Ovary (tissue), 9 donors: Measurements from ENCODE around the gene GUK1. TPM values are rescaled to one million over a fixed set of nuclear protein-coding genes. Genes with fewer than 3 reads are reported as not detected.

ENCODE experiments used
- DNase-seq, 5 donors: peaks; one replicate each; pipeline ENCODE4 v3.0.0-alpha.2; 2019 to 2020
- H3K27ac ChIP-seq, 2 donors: fragments of 200-600 bp; one replicate each; pipeline versions ENCODE4 v1.5.1 to v1.8.0; 2019 to 2022
- H3K27me3 ChIP-seq: fragments of 200-600 bp; one replicate; pipeline ENCODE4 v1.8.0; 2022
- H3K36me3 ChIP-seq: fragments of 200-600 bp; sonication (generic); one replicate; pipeline ENCODE4 v1.5.1; 2019
- H3K4me1 ChIP-seq: one replicate; pipeline ENCODE4 v1.8.1; 2013; ENCODE audit warnings: mild to moderate bottlenecking, moderate library complexity; ENCODE audit not compliant: insufficient read depth
- H3K4me3 ChIP-seq: fragments of 200-600 bp; sonication (generic); one replicate; pipeline ENCODE4 v1.5.1; 2017
- H3K9me3 ChIP-seq, 2 donors: fragments of 200-600 bp in 1 of 2; sonication (generic) in 1 of 2; one replicate each; pipeline versions ENCODE4 v1.5.1 to v1.8.1; 2013 to 2019; ENCODE audit warnings: mild to moderate bottlenecking in 1 of 2, moderate library complexity in 1 of 2
- CTCF ChIP-seq, 3 donors: fragments of 450-650 bp in 2 of 3; fragments of 200-600 bp in 1 of 3; IDR thresholded peaks; one replicate each; pipeline versions ENCODE4 v1.5.1 to v1.8.0; 2016 to 2022; ENCODE audit warnings: antibody characterized with exemption in 3 of 3, mild to moderate bottlenecking in 1 of 3
- EP300 ChIP-seq: sonication (generic); formaldehyde crosslinking; IDR thresholded peaks from one replicate; pipeline ENCODE4 v1.6.1; 2017; ENCODE audit warnings: antibody characterized with exemption
- POLR2A ChIP-seq: fragments of 450-650 bp; IDR thresholded peaks from one replicate; pipeline ENCODE4 v1.6.1; 2017; ENCODE audit warnings: antibody characterized with exemption, mild to moderate bottlenecking, moderate library complexity
- WGBS, 3 donors: extraction: QIAGEN DNeasy Blood & Tissue Kit in 1 of 3; methylation state at CpG; one replicate each; pipeline versions ENCODE4 v1.1.5 to v1.1.7; 2013 to 2017; 5-methylcytosine and 5-hydroxymethylcytosine counted together
- intact Hi-C, 4 donors: fragments of 100-400 bp; cut with DNase I; formaldehyde crosslinking; loops; one replicate each; pipeline versions ENCODE4 v1.11.0 to v1.15.1; 2022 to 2023
- polyA plus RNA-seq, 2 donors: library from polyadenylated mRNA; stranded (reverse); fragments of 200-250 nt in 1 of 2; fragments of 350-450 nt in 1 of 2; fragmentation: Illumina TruSeq in 1 of 2; extraction: RNeasy Lipid Tissue Mini Kit (QIAGEN cat#74804) in 1 of 2; gene quantifications; one replicate each; pipeline ENCODE4 v1.2.3, GENCODE V29; 2013 to 2014
- total RNA-seq, 7 donors: library from RNA; depleted of rRNA in 2 of 7; stranded (reverse); fragments of >200 nt in 2 of 7; fragmentation: NEBNext Ultra II Directional in 3 of 7; extraction: Animal tissue kit (Norgen Biotek cat#: 25700) in 3 of 7; gene quantifications; one replicate each; pipeline versions ENCODE4 v1.1.0 to v1.2.4, GENCODE V29; 2016 to 2023
- donor health status: DM: no; HTN: no; CAD: no; lungs with moderate emphysema.
- donor health status: DM: no; HTN: no; CAD: no.
- donor health status: Bipolar disorder and iron deficiency.
- donor health status: DM: yes; HTN: yes; CAD: no.
- donor health status: DM: no; HTN: no; CAD: no.
- donor health status: DM: yes; HTN: yes; CAD: no.

The GUK1 gene
- total and polyA plus RNA-seq, 9 donors = 17.7 to 256 (median 171) TPM

GRCh38 chr1:228177183-228177475 is 37.0 kb downstream of the GUK1 start:
- Histone ChIP-seq H3K36me3 (no peaks in the 10 kb centered on the region), H3K4me1 (peaks cover 3% of the 10 kb centered on the region), H3K27ac (no peak overlapping the region), H3K4me3 (no peak overlapping the region), H3K27me3 (no peaks in the 10 kb centered on the region), H3K9me3 (no peaks in the 10 kb centered on the region)
- 89 to 94% (median 91%) methylated on average over 5 of the region's 5 CpGs for WGBS, 3 donors
- peak in 1 of 5 donors; percentile 31 for DNase-seq
- intact Hi-C loops = no loop called here
- TF ChIP-seq POLR2A (no peak), CTCF (IDR thresholded peaks at IDR 0.05) (no peak), EP300 (no peak)

GRCh38 chr1:228177721-228178710 is 37.9 kb downstream of the GUK1 start:
- intact Hi-C loops = no loop called here
- no peaks in the 10 kb centered on the region for H3K9me3 ChIP-seq
- TF ChIP-seq CTCF (IDR thresholded peaks at IDR 0.05) (no peak), EP300 (no peak)
- H3K4me1 ChIP-seq = peaks cover 3% of the 10 kb centered on the region
- H3K27ac ChIP-seq = peak overlapping the region in 1 of 2 donors; percentile 66
- no peaks in the 10 kb centered on the region for H3K27me3 ChIP-seq
- WGBS, 3 donors = 63 to 78% (median 73%) methylated on average over 12 of the region's 12 CpGs
- H3K36me3 ChIP-seq = no peaks in the 10 kb centered on the region
- no peak overlapping the region for H3K4me3 ChIP-seq
- peak in 1 of 5 donors; percentile 30 for DNase-seq

- Histone ChIP-seq H3K27ac (peak overlapping the region in 1 of 2 donors; percentile 66), H3K36me3 (no peaks in the 10 kb centered on the region), H3K27me3 (no peaks in the 10 kb centered on the region), H3K4me3 (no peak overlapping the region), H3K4me1 (peaks cover 3% of the 10 kb centered on the region), H3K9me3 (no peaks in the 10 kb centered on the region)
- WGBS, 3 donors = 6 to 21% (median 15%) methylated on average over 12 of the region's 12 CpGs
- peak; percentile 51 to 76 (median 62) for DNase-seq
- TF ChIP-seq CTCF (IDR thresholded peaks at IDR 0.05) (no peak), EP300 (no peak), POLR2A (no peak)
- intact Hi-C loops = no loop called here
Measured at GRCh38 chr1:228178737-228179684, 38.9 kb downstream of the GUK1 start.

GRCh38 chr1:228180271-228180958 is 40.3 kb downstream of the GUK1 start:
- no peaks in the 10 kb centered on the region for H3K9me3 ChIP-seq
- WGBS, 3 donors = 77 to 85% (median 80%) methylated on average over 4 of the region's 4 CpGs
- H3K4me3 ChIP-seq = no peak overlapping the region
- no peak overlapping the region for H3K27ac ChIP-seq
- intact Hi-C loops = no loop called here
- TF ChIP-seq EP300 = no peak
- no peak for TF ChIP-seq POLR2A
- TF ChIP-seq CTCF (IDR thresholded peaks at IDR 0.05) = no peak
- H3K27me3 ChIP-seq = no peaks in the 10 kb centered on the region
- H3K36me3 ChIP-seq = no peaks in the 10 kb centered on the region
- no peak for DNase-seq
- H3K4me1 ChIP-seq = peaks cover 3% of the 10 kb centered on the region
